Gastrocnemius medialis (tissue), 4 donors: Measurements from ENCODE around the gene FAM9B. TPM values are rescaled to one million over a fixed set of nuclear protein-coding genes. Genes with fewer than 3 reads are reported as not detected.

Experiments used
- ATAC-seq, 2 donors: fragments of 150-250 bp; one replicate each; pipeline ENCODE4 v1.9.1; 2016
- DNase-seq, 2 donors: peaks; one replicate each; pipeline ENCODE4 v3.0.0-alpha.2; 2019
- H3K27ac ChIP-seq, 4 donors: fragments of 200-600 bp; sonication (generic); 1 replicate in 1 of 4; 2 replicates in 3 of 4; pipeline ENCODE4 v1.5.1; 2016 to 2018; ENCODE audit warnings: mild to moderate bottlenecking in 2 of 4, moderate library complexity in 1 of 4
- H3K27me3 ChIP-seq, 3 donors: fragments of 200-600 bp; sonication (generic) in 2 of 3; 1 replicate in 1 of 3; 2 replicates in 2 of 3; pipeline versions ENCODE4 v1.5.1 to v1.6.0; 2016 to 2019; ENCODE audit warnings: mild to moderate bottlenecking in 1 of 3, moderate library complexity in 1 of 3
- H3K36me3 ChIP-seq, 2 donors: fragments of 200-600 bp; sonication (generic) in 1 of 2; one replicate each; pipeline ENCODE4 v1.5.1; 2017 to 2018
- H3K4me1 ChIP-seq, 2 donors: fragments of 200-600 bp; sonication (generic) in 1 of 2; one replicate each; pipeline ENCODE4 v1.5.1; 2016 to 2017; ENCODE audit warnings: mild to moderate bottlenecking in 2 of 2
- H3K4me3 ChIP-seq, 4 donors: fragments of 200-600 bp; sonication (generic) in 3 of 4; 1 replicate in 1 of 4; 2 replicates in 3 of 4; pipeline ENCODE4 v1.5.1; 2016 to 2019; ENCODE audit warnings: mild to moderate bottlenecking in 2 of 4
- H3K9me3 ChIP-seq, 3 donors: fragments of 200-600 bp; sonication (generic) in 2 of 3; 1 replicate in 1 of 3; 2 replicates in 2 of 3; pipeline ENCODE4 v1.5.1; 2016 to 2019
- CTCF ChIP-seq, 5 experiments: fragments of 450-650 bp in 3 of 5; fragments of 200-600 bp in 2 of 5; sonication (generic) in 2 of 5; IDR thresholded peaks in 4 of 5; conservative IDR thresholded peaks in 1 of 5; 1 replicate in 4 of 5; 2 replicates in 1 of 5; pipeline ENCODE4 v1.5.1; 2016 to 2019; ENCODE audit warnings: antibody characterized with exemption in 5 of 5, mild to moderate bottlenecking in 3 of 5, moderate library complexity in 3 of 5
- POLR2A ChIP-seq, 2 donors: fragments of 450-650 bp; IDR thresholded peaks; one replicate each; pipeline ENCODE4 v1.6.1; 2017; ENCODE audit warnings: antibody characterized with exemption in 2 of 2, mild to moderate bottlenecking in 2 of 2, moderate library complexity in 2 of 2
- in situ Hi-C, 4 donors: fragments of 200-750 bp; cut with MboI; loops; one replicate each; pipeline versions ENCODE4 v1.15.0 to v1.8.0; 2017; ENCODE audit warnings: low sequenced_read_pairs in 4 of 4
- intact Hi-C: fragments of 100-400 bp; cut with DNase I; formaldehyde crosslinking; loops from one replicate; pipeline ENCODE4 v1.15.1; 2023; ENCODE audit warnings: low total_unique reads
- total RNA-seq, 4 donors: library from RNA; depleted of rRNA; stranded (reverse); fragments of >200 nt; gene quantifications; one replicate each; pipeline versions ENCODE4 v1.1.0 to v1.2.3, GENCODE V29; 2016

Gene FAM9B
- total RNA-seq, 4 donors from 2014 or later: not detected

DNA sequence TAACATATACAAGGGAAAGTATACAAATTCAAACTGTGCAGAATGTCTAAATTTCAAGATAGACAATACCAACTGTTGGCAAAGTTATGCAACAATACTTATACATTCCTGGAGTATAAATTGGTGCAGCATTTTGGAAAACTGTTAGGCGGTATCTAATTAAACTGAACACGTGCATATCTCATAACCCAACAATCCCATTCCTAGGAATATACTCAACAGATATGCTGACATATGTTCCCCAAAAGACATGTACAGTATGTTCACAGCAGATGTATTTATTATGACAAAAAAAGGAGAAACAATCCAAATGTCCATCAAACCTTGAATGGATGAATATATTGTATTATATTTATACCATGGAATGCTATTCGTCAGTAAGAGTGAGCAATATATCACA is 16.4 kb upstream of the FAM9B start:
- DNase-seq: no peak
- no peak overlapping the region for H3K4me3 ChIP-seq
- H3K9me3 ChIP-seq: no peaks in the 10 kb centered on the region
- H3K36me3 ChIP-seq: no peaks in the 10 kb centered on the region
- ATAC-seq: no peak
- no peak overlapping the region for H3K27ac ChIP-seq
- TF ChIP-seq CTCF (IDR thresholded peaks at IDR 0.05 in 4 of 5, conservative IDR thresholded peaks at IDR 0.05 in 1 of 5) (no peak), POLR2A (IDR thresholded peaks at IDR 0.05) (no peak)
- in situ Hi-C loops: no loop called here
- no peaks in the 10 kb centered on the region for H3K4me1 ChIP-seq
- H3K27me3 ChIP-seq: no peaks in the 10 kb centered on the region
- intact Hi-C loops: no loop called here

GRCh38 chrX:9048801-9049200 is 14.9 kb upstream of the FAM9B start:
- Histone ChIP-seq H3K9me3 (no peaks in the 10 kb centered on the region), H3K4me3 (no peak overlapping the region), H3K27ac (no peak overlapping the region), H3K27me3 (no peaks in the 10 kb centered on the region), H3K4me1 (no peaks in the 10 kb centered on the region), H3K36me3 (no peaks in the 10 kb centered on the region)
- no peak for DNase-seq
- intact Hi-C loops (no loop called here), in situ Hi-C loops (no loop called here)
- no peak for ATAC-seq
- TF ChIP-seq POLR2A (IDR thresholded peaks at IDR 0.05) (no peak), CTCF (IDR thresholded peaks at IDR 0.05 in 4 of 5, conservative IDR thresholded peaks at IDR 0.05 in 1 of 5) (no peak)

GRCh38 chrX:9038244-9038643 is 4.3 kb upstream of the FAM9B start:
- DNase-seq: no peak
- Histone ChIP-seq H3K4me1 (no peaks in the 10 kb centered on the region), H3K9me3 (no peaks in the 10 kb centered on the region), H3K27ac (no peak overlapping the region), H3K27me3 (no peaks in the 10 kb centered on the region), H3K36me3 (no peaks in the 10 kb centered on the region), H3K4me3 (no peak overlapping the region)
- intact Hi-C loops (no loop called here), in situ Hi-C loops (no loop called here)
- no peak for TF ChIP-seq POLR2A (IDR thresholded peaks at IDR 0.05)
- TF ChIP-seq CTCF (IDR thresholded peaks at IDR 0.05 in 4 of 5, conservative IDR thresholded peaks at IDR 0.05 in 1 of 5): no peak
- no peak for ATAC-seq

- H3K27me3 ChIP-seq: no peaks in the 10 kb centered on the region
- in situ Hi-C loops (no loop called here), intact Hi-C loops (no loop called here)
- no peaks in the 10 kb centered on the region for H3K9me3 ChIP-seq
- DNase-seq (no peak), ATAC-seq (no peak)
- no peak overlapping the region for H3K27ac ChIP-seq
- no peak overlapping the region for H3K4me3 ChIP-seq
- H3K4me1 ChIP-seq: no peaks in the 10 kb centered on the region
- no peaks in the 10 kb centered on the region for H3K36me3 ChIP-seq
- TF ChIP-seq POLR2A (IDR thresholded peaks at IDR 0.05): no peak
- TF ChIP-seq CTCF (IDR thresholded peaks at IDR 0.05 in 4 of 5, conservative IDR thresholded peaks at IDR 0.05 in 1 of 5): no peak
These were observed 3.4 kb upstream of the FAM9B start for GRCh38 chrX:9037296-9037695.

GRCh38 chrX:9033586-9033985 is 341 bp downstream of the FAM9B start:
- DNase-seq: no peak
- no peaks in the 10 kb centered on the region for H3K27me3 ChIP-seq
- H3K9me3 ChIP-seq: no peaks in the 10 kb centered on the region
- intact Hi-C loops: no loop called here
- no peak overlapping the region for H3K27ac ChIP-seq
- in situ Hi-C loops: no loop called here
- H3K36me3 ChIP-seq: no peaks in the 10 kb centered on the region
- ATAC-seq: no peak
- H3K4me3 ChIP-seq: no peak overlapping the region
- TF ChIP-seq POLR2A (IDR thresholded peaks at IDR 0.05): no peak
- no peaks in the 10 kb centered on the region for H3K4me1 ChIP-seq
